Loucy (cell line): ENCODE data around the gene ADGRD2.

Experiments used
- H2AFZ ChIP-seq: fragments of 200-600 bp; sonication (generic); 2 replicates; pipeline ENCODE4 v1.6.0; 2016; ENCODE audit warnings: antibody characterized with exemption, mild to moderate bottlenecking, low read length, moderate library complexity
- H3F3A ChIP-seq: fragments of 200-600 bp; 2 replicates; pipeline ENCODE4 v1.6.0; 2016; ENCODE audit warnings: antibody characterized with exemption, low read depth, mild to moderate bottlenecking
- H3K27me3 ChIP-seq: fragments of 200-600 bp; sonication (generic); 2 replicates; pipeline ENCODE4 v1.6.1; 2014; ENCODE audit warnings: low read length, mild to moderate bottlenecking; ENCODE audit not compliant: insufficient read depth, poor library complexity, severe bottlenecking
- H3K36me3 ChIP-seq: fragments of 200-600 bp; sonication (generic); 2 replicates; pipeline ENCODE4 v1.6.1; 2016; ENCODE audit warnings: low read length; ENCODE audit not compliant: insufficient read depth
- H3K4me1 ChIP-seq: fragments of 200-600 bp; sonication (generic); 2 replicates; pipeline ENCODE4 v1.5.1; 2014; ENCODE audit warnings: low read length, mild to moderate bottlenecking; ENCODE audit not compliant: insufficient read depth, poor library complexity, severe bottlenecking
- H3K4me2 ChIP-seq: fragments of 200-600 bp; sonication (generic); 2 replicates; pipeline ENCODE4 v1.6.0; 2014; ENCODE audit warnings: antibody characterized with exemption, low read length, low read depth, mild to moderate bottlenecking; ENCODE audit not compliant: poor library complexity, severe bottlenecking
- H3K4me3 ChIP-seq: fragments of 200-600 bp; sonication (generic); 2 replicates; pipeline ENCODE4 v1.5.1; 2014; ENCODE audit warnings: low read length, mild to moderate bottlenecking, mixed read lengths; ENCODE audit not compliant: poor library complexity, severe bottlenecking
- H3K79me2 ChIP-seq: fragments of 200-600 bp; sonication (generic); 2 replicates; pipeline ENCODE4 v1.6.1; 2014; ENCODE audit warnings: low read length; ENCODE audit not compliant: insufficient read depth
- H3K9ac ChIP-seq: fragments of 200-600 bp; sonication (generic); 2 replicates; pipeline ENCODE4 v1.6.0; 2014; ENCODE audit warnings: mild to moderate bottlenecking, low read depth, low read length, moderate library complexity; ENCODE audit not compliant: poor library complexity, severe bottlenecking
- H3K9me2 ChIP-seq: fragments of 200-600 bp; sonication (generic); replicated peaks from 2 replicates; pipeline ENCODE4 v1.6.1; 2016; ENCODE audit warnings: low read depth, low read length, mixed read lengths
- H3K9me3 ChIP-seq: fragments of 200-600 bp; sonication (generic); 2 replicates; pipeline ENCODE4 v1.6.1; 2014; ENCODE audit warnings: mild to moderate bottlenecking, antibody characterized with exemption, low read length, low read depth; ENCODE audit not compliant: insufficient read depth
- H4K20me1 ChIP-seq: fragments of 200-600 bp; sonication (generic); 2 replicates; pipeline ENCODE4 v1.6.0; 2014; ENCODE audit warnings: antibody characterized with exemption, low read length, mild to moderate bottlenecking; ENCODE audit not compliant: insufficient read depth, poor library complexity, severe bottlenecking
- CTCF ChIP-seq: fragments of 200-600 bp; sonication (generic); conservative IDR thresholded peaks from 2 replicates; pipeline ENCODE4 v1.5.1; 2014; ENCODE audit warnings: mild to moderate bottlenecking, antibody characterized with exemption, low read length
- EZH2phosphoT487 ChIP-seq: fragments of 200-600 bp; IDR thresholded peaks from 2 replicates; pipeline ENCODE4 v1.6.1; 2018; ENCODE audit warnings: antibody characterized with exemption, mild to moderate bottlenecking, moderate library complexity, borderline replicate concordance

The ADGRD2 gene

GRCh38 chr9:124462739-124463138 is 12.5 kb downstream of the ADGRD2 start:
- TF ChIP-seq EZH2phosphoT487 (no peak), CTCF (no peak)

GRCh38 chr9:124465736-124466135 is 15.5 kb downstream of the ADGRD2 start:
- no peaks in the 10 kb centered on the region for H3K79me2 ChIP-seq
- no peak overlapping the region for H3K4me2 ChIP-seq
- TF ChIP-seq EZH2phosphoT487 (no peak), CTCF (no peak)
- H3K9me2 ChIP-seq = no peaks in the 10 kb centered on the region
- no peaks in the 10 kb centered on the region for H3K4me1 ChIP-seq
- no peak overlapping the region for H3K4me3 ChIP-seq
- no peaks in the 10 kb centered on the region for H3F3A ChIP-seq
- no peak overlapping the region for H3K9ac ChIP-seq
- H2AFZ ChIP-seq = no peak overlapping the region
- no peaks in the 10 kb centered on the region for H3K9me3 ChIP-seq
- H4K20me1 ChIP-seq = no peaks in the 10 kb centered on the region
- no peaks in the 10 kb centered on the region for H3K36me3 ChIP-seq
- no peaks in the 10 kb centered on the region for H3K27me3 ChIP-seq

More at GRCh38 chr9:124462739-124463138, 12.5 kb downstream of the ADGRD2 start:
- Histone ChIP-seq H3K4me2 (no peak overlapping the region), H2AFZ (no peak overlapping the region), H3K27me3 (no peaks in the 10 kb centered on the region), H3K9me2 (no peaks in the 10 kb centered on the region), H3K9ac (no peak overlapping the region), H3K79me2 (no peaks in the 10 kb centered on the region), H3F3A (no peaks in the 10 kb centered on the region), H3K4me3 (no peak overlapping the region), H3K36me3 (no peaks in the 10 kb centered on the region), H4K20me1 (no peaks in the 10 kb centered on the region), H3K9me3 (no peaks in the 10 kb centered on the region), H3K4me1 (no peaks in the 10 kb centered on the region)

- no peaks in the 10 kb centered on the region for H3K9me3 ChIP-seq
- TF ChIP-seq CTCF = no peak
- TF ChIP-seq EZH2phosphoT487 = no peak
- H3F3A ChIP-seq = no peaks in the 10 kb centered on the region
- no peak overlapping the region for H3K4me2 ChIP-seq
- no peaks in the 10 kb centered on the region for H4K20me1 ChIP-seq
- no peaks in the 10 kb centered on the region for H3K27me3 ChIP-seq
- no peaks in the 10 kb centered on the region for H3K4me1 ChIP-seq
- no peak overlapping the region for H3K9ac ChIP-seq
- H3K36me3 ChIP-seq = no peaks in the 10 kb centered on the region
- no peak overlapping the region for H2AFZ ChIP-seq
- H3K4me3 ChIP-seq = no peak overlapping the region
- H3K79me2 ChIP-seq = no peaks in the 10 kb centered on the region
- H3K9me2 ChIP-seq = no peaks in the 10 kb centered on the region
Observed at GRCh38 chr9:124467410-124468060, 17.3 kb downstream of the ADGRD2 start.
